Erythroblast (primary cell): ENCODE results near the gene PABPC1L.

ENCODE experiments used
- GATA1 ChIP-seq: IDR thresholded peaks from 2 replicates; pipeline ENCODE4 v1.6.1; 2011; ENCODE audit warnings: low read depth, mild to moderate bottlenecking, control low read depth, low read length, moderate library complexity
- POLR2A ChIP-seq: IDR thresholded peaks from 2 replicates; pipeline ENCODE4 v1.6.1; 2011; ENCODE audit warnings: mild to moderate bottlenecking, low read length

DNA sequence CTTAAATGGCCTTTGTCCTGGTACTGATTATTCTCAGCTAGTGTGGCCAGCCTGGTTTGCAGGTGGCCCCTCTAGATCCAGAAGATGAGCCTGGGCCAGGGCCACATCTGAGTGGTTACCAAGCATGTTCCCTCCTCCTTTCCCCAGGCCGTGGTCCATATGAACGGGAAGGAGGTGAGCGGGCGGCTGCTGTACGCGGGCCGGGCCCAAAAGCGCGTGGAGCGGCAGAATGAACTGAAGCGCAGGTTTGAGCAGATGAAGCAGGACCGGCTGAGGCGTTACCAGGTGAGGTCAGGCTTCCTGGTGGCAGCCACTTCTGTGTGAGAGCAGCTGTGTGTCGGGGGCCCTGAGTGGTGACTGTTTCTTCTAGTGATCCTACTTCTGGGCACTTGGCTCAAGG lies 11.6 kb downstream of the PABPC1L start:
- no peak for TF ChIP-seq POLR2A
- no peak for TF ChIP-seq GATA1
